Endothelial cell of umbilical vein (primary cell): ENCODE measurements around the gene GABARAP. TPM values are rescaled to one million over a fixed set of nuclear protein-coding genes. Genes with fewer than 3 reads are reported as not detected.

ENCODE experiments used
- BruUV-seq: library from RNA; stranded (reverse); fragments of 400-500 nt; replicated peaks from 2 replicates; lab custom pipeline; 2021; lab: Mats Ljungman, UMichigan
- CTCF ChIA-PET: fragments of 300-600, 350-600 bp; sonication (Branson Sonifier 250); formaldehyde crosslinking; loops from one replicate; lab custom pipeline; 2021; ENCODE audit warnings: antibody characterized with exemption, inconsistent platforms; lab: Charles Lee
- POLR2A ChIA-PET: fragments of 300-600, 350-600 bp; sonication (Branson Sonifier 250); formaldehyde crosslinking; loops from one replicate; lab custom pipeline; 2021; ENCODE audit warnings: antibody characterized with exemption, inconsistent platforms; lab: Charles Lee
- DNase-seq: peaks from one replicate; pipeline ENCODE4 v3.0.0-alpha.2; 2011; ENCODE audit warnings: low read depth, low spot score
- FAIRE-seq: peaks from 2 replicates; lab custom pipeline; 2011; peaks lifted over from hg19 to GRCh38; lab: Jason Lieb, UNC
- H2AFZ ChIP-seq: 2 replicates; pipeline ENCODE4 v1.6.0; 2012; ENCODE audit warnings: low read depth, low read length, control low read depth, inconsistent platforms
- H3K27ac ChIP-seq: 2 replicates; pipeline ENCODE4 v1.5.1; 2011; ENCODE audit warnings: low read depth, mild to moderate bottlenecking, control low read depth, low read length, moderate library complexity; ENCODE audit not compliant: insufficient read depth
- H3K27me3 ChIP-seq, 2 experiments: 2 replicates each; pipeline versions ENCODE4 v1.6.0 to v1.6.1; 2011; ENCODE audit warnings: low read length in 2 of 2, mixed read lengths in 1 of 2; ENCODE audit not compliant: control insufficient read depth in 2 of 2, insufficient read depth in 2 of 2
- H3K36me3 ChIP-seq, 2 experiments: 2 replicates in 1 of 2; 3 replicates in 1 of 2; pipeline ENCODE4 v1.5.1; 2011; ENCODE audit warnings: low read length in 2 of 2, mild to moderate bottlenecking in 1 of 2, moderate library complexity in 1 of 2; ENCODE audit not compliant: control insufficient read depth in 2 of 2, insufficient read depth in 2 of 2; ENCODE audit errors: extremely low read depth in 1 of 2
- H3K4me1 ChIP-seq: 3 replicates; pipeline ENCODE4 v1.5.1; 2011; ENCODE audit warnings: mild to moderate bottlenecking, low read length; ENCODE audit not compliant: control insufficient read depth, insufficient read depth; ENCODE audit errors: extremely low read depth
- H3K4me2 ChIP-seq: 2 replicates; pipeline ENCODE4 v1.6.1; 2011; ENCODE audit warnings: low read length, control low read depth, mixed read lengths; ENCODE audit not compliant: insufficient read depth
- H3K4me3 ChIP-seq, 3 experiments: fragments of 200-600 bp in 1 of 3; sonication (generic), shearing (Covaris generic) in 1 of 3; replicated peaks in 1 of 3; 2 replicates each; pipeline ENCODE4 v1.5.1; 2011 to 2016; ENCODE audit warnings: control low read depth in 3 of 3, low read length in 3 of 3, mild to moderate bottlenecking in 2 of 3, inconsistent platforms in 1 of 3, low read depth in 1 of 3, moderate library complexity in 1 of 3; ENCODE audit not compliant: insufficient read depth in 1 of 3
- H3K79me2 ChIP-seq: 2 replicates; pipeline ENCODE4 v1.6.0; 2012; ENCODE audit warnings: low read length, inconsistent platforms; ENCODE audit not compliant: control insufficient read depth, insufficient read depth
- H3K9ac ChIP-seq: replicated peaks from 2 replicates; pipeline ENCODE3; 2011; ENCODE audit warnings: low read length, control low read depth; ENCODE audit not compliant: insufficient read depth; ENCODE audit errors: extremely low read depth
- H3K9me1 ChIP-seq: replicated peaks from 3 replicates; pipeline ENCODE4 v1.6.0; 2011; ENCODE audit warnings: mild to moderate bottlenecking, low read length; ENCODE audit not compliant: control insufficient read depth, insufficient read depth; ENCODE audit errors: extremely low read depth
- H3K9me3 ChIP-seq: replicated peaks from 2 replicates; pipeline ENCODE4 v1.5.1; 2012; ENCODE audit warnings: low read length, inconsistent platforms; ENCODE audit not compliant: control insufficient read depth, insufficient read depth
- H4K20me1 ChIP-seq: replicated peaks from 2 replicates; pipeline ENCODE3; 2011; ENCODE audit warnings: mild to moderate bottlenecking, low read length; ENCODE audit not compliant: control insufficient read depth, insufficient read depth; ENCODE audit errors: extremely low read depth
- EZH2 ChIP-seq: IDR thresholded peaks from 2 replicates; pipeline ENCODE4 v1.6.1; 2012; ENCODE audit warnings: borderline replicate concordance, low read depth, mild to moderate bottlenecking, moderate library complexity, low read length, inconsistent platforms; ENCODE audit not compliant: severe bottlenecking
- FOS ChIP-seq: IDR thresholded peaks from 2 replicates; pipeline ENCODE4 v1.6.1; 2011; ENCODE audit warnings: mild to moderate bottlenecking, low read length, moderate library complexity, borderline replicate concordance; ENCODE audit not compliant: insufficient read depth
- GATA2 ChIP-seq: IDR thresholded peaks from 2 replicates; pipeline ENCODE4 v1.7.0; 2011; ENCODE audit warnings: low read depth, mild to moderate bottlenecking, moderate library complexity, mixed read lengths, low read length; ENCODE audit not compliant: insufficient read length, insufficient read depth
- JUN ChIP-seq: IDR thresholded peaks from 2 replicates; pipeline ENCODE4 v1.6.1; 2011; ENCODE audit warnings: borderline replicate concordance, low read depth; ENCODE audit not compliant: insufficient read length, insufficient read depth
- MYC ChIP-seq: IDR thresholded peaks from one replicate; pipeline ENCODE4 v1.6.1; 2011; ENCODE audit warnings: mild to moderate bottlenecking, low read depth, low read length
- POLR2A ChIP-seq: IDR thresholded peaks from 2 replicates; pipeline ENCODE4 v1.6.1; 2012; ENCODE audit warnings: low read depth, mild to moderate bottlenecking, control low read depth, low read length
- POLR2AphosphoS5 ChIP-seq: IDR thresholded peaks from 2 replicates; pipeline ENCODE4 v1.6.1; 2012; ENCODE audit warnings: low read depth, mild to moderate bottlenecking, control low read depth, low read length, moderate library complexity; ENCODE audit not compliant: insufficient read depth
- dilution Hi-C: fragments of 300-500 bp; cut with MboI; formaldehyde crosslinking; loops from one replicate; pipeline ENCODE4 v1.15.0; 2019; ENCODE audit warnings: low sequenced_read_pairs; ENCODE audit not compliant: extremely low pct_ligation_motif_present
- intact Hi-C: fragments of 100-400 bp; cut with micrococcal nuclease; formaldehyde crosslinking; loops from one replicate; pipeline ENCODE4 v1.10.0; 2022
- polyA plus RNA-seq, 4 experiments: library from polyadenylated mRNA; depleted of rRNA in 3 of 4; stranded (reverse) in 3 of 4; unstranded in 1 of 4; fragments of >200 nt; gene quantifications; 2 replicates each; pipeline versions ENCODE4 v1.2.1 to v1.2.3, GENCODE V29; 2011 to 2012; ENCODE audit warnings: missing spikeins in 1 of 4
- total RNA-seq: library from RNA; stranded (reverse); gene quantifications from 2 replicates; pipeline ENCODE4 v1.2.3, GENCODE V29; 2021
- TF ChIP-seq, protein P1 (sequence below): IDR thresholded peaks from 2 replicates; pipeline ENCODE4 v1.6.1; 2011; ENCODE audit not compliant: insufficient read depth, insufficient read length
- TF ChIP-seq, protein P2 (sequence below), 2 donors: IDR thresholded peaks; 1 replicate in 1 of 2; 2 replicates in 1 of 2; pipeline ENCODE4 v1.5.1; 2011; ENCODE audit warnings: low read length in 2 of 2, mild to moderate bottlenecking in 2 of 2, moderate library complexity in 2 of 2, control low read depth in 1 of 2, inconsistent platforms in 1 of 2, low read depth in 1 of 2; ENCODE audit not compliant: insufficient read depth in 1 of 2; ENCODE audit errors: extremely low read depth in 1 of 2

Gene GABARAP
- total and polyA plus RNA-seq, 2 donors (not counting 3 experiments of a cell fraction or from before 2014, with no cell fraction given), result 401 to 882 TPM

DNA sequence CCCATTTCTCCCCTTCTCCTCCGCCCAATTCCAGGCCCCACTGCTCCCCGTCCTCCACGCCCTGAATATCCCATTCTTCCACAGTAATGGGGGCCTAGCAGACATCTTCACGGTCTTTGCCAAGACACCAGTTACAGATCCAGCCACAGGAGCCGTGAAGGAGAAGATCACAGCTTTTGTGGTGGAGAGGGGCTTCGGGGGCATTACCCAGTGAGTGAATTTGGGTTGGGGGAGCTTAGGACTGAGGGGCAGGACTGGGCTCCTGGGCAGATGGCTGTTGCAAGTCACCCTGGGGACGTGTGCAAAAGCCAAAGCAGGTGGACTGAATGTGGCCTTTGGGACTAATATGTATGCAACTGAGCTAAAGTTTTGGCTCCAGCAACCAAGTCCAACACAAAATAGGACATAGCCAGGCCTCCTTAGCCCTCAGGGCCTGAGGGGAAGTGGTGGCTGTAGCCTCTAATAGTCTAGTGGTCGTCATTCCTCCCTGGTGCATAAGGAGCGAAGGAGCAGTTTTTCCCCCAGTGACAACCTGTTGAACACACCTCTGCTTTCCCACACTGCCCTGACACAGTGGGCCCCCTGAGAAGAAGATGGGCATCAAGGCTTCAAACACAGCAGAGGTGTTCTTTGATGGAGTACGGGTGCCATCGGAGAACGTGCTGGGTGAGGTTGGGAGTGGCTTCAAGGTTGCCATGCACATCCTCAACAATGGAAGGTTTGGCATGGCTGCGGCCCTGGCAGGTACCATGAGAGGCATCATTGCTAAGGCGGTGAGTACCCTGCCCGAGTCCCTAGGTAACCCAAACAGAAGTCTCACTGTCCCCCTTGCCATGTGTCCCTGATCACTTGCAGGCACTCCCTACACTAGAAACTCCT is 19.9 kb downstream of the GABARAP start:
- H3K4me3 ChIP-seq, result no peak overlapping the region
- CTCF ChIA-PET, result interaction anchor here (1.9 to 4.5 kb wide), 5 partner anchors 16 to 177 kb away, joined by 5 to 94 read pairs (median 28); partner anchors contain the start of genes GABARAP and PHF23
- H4K20me1 ChIP-seq, result no peaks in the 10 kb centered on the region
- no peak for DNase-seq
- dilution Hi-C loops (no loop called here), intact Hi-C loops (no loop called here)
- H3K27me3 ChIP-seq, result no peaks in the 10 kb centered on the region
- no peak overlapping the region for H3K9ac ChIP-seq
- FAIRE-seq, result peak; percentile 50
- H3K36me3 ChIP-seq, result peaks cover 21 to 33% of the 10 kb centered on the region in 2 experiments
- no peaks in the 10 kb centered on the region for H3K9me1 ChIP-seq
- no peak overlapping the region for H3K4me2 ChIP-seq
- H3K79me2 ChIP-seq, result peaks cover 2% of the 10 kb centered on the region
- H3K4me1 ChIP-seq, result peaks cover 11% of the 10 kb centered on the region
- no peak overlapping the region for H3K27ac ChIP-seq
- TF ChIP-seq POLR2AphosphoS5 (peak; percentile 2), POLR2A (peak; percentile 6), FOS (no peak)
- no peaks in the 10 kb centered on the region for H3K9me3 ChIP-seq
- POLR2A ChIA-PET, result no interaction called here
- no peak overlapping the region for H2AFZ ChIP-seq
- no TSS peak for BruUV-seq

DNA sequence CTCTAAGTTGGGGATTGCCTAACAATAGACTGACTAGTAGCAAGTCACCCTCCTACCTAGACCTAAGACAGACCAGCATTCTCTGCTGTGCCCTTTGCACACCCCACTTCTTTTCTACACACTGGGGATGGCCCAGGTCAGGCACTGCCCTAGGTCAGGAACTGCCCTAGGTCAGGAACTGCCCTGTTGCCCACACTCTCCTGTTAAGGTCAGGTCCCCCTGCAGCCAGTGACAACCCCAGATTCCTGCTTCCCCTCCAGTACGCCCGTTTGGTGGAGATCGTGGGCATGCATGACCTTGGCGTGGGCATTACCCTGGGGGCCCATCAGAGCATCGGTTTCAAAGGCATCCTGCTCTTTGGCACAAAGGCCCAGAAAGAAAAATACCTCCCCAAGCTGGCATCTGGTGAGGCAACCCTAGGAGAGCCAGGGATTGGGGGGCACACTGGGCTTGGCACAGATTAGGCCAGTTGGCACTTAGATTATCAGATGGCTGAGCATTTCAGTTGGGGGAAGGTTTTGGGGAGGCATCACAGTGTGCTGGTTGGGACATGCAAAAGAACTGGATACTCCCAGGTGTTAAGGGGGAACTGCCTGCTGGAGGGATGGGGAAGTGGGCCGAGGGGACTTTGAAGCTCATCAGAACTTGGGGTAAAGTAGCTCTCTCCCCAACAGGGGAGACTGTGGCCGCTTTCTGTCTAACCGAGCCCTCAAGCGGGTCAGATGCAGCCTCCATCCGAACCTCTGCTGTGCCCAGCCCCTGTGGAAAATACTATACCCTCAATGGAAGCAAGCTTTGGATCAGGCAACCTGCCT is 20.8 kb downstream of the GABARAP start:
- no peak overlapping the region for H2AFZ ChIP-seq
- H3K4me2 ChIP-seq, result no peak overlapping the region
- TF ChIP-seq POLR2AphosphoS5, result peak; percentile 8
- no peak for TF ChIP-seq JUN
- no peak for TF ChIP-seq EZH2
- TF ChIP-seq POLR2A, result peak; percentile 4
- TF ChIP-seq FOS, result no peak
- TF ChIP-seq, protein P1, sequence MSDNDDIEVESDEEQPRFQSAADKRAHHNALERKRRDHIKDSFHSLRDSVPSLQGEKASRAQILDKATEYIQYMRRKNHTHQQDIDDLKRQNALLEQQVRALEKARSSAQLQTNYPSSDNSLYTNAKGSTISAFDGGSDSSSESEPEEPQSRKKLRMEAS, result no peak
- TF ChIP-seq, protein P2, sequence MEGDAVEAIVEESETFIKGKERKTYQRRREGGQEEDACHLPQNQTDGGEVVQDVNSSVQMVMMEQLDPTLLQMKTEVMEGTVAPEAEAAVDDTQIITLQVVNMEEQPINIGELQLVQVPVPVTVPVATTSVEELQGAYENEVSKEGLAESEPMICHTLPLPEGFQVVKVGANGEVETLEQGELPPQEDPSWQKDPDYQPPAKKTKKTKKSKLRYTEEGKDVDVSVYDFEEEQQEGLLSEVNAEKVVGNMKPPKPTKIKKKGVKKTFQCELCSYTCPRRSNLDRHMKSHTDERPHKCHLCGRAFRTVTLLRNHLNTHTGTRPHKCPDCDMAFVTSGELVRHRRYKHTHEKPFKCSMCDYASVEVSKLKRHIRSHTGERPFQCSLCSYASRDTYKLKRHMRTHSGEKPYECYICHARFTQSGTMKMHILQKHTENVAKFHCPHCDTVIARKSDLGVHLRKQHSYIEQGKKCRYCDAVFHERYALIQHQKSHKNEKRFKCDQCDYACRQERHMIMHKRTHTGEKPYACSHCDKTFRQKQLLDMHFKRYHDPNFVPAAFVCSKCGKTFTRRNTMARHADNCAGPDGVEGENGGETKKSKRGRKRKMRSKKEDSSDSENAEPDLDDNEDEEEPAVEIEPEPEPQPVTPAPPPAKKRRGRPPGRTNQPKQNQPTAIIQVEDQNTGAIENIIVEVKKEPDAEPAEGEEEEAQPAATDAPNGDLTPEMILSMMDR (IDR thresholded peaks at IDR 0.05; ENCODE audit: extremely low read depth in 1 of 2, insufficient read depth in 1 of 2, low read depth in 1 of 2, low read length in 2 of 2), result no peak
- TF ChIP-seq MYC, result no peak
- no peak for TF ChIP-seq GATA2
- no peaks in the 10 kb centered on the region for H4K20me1 ChIP-seq
- CTCF ChIA-PET, result interaction anchor here (0.7 to 4.5 kb wide), 18 partner anchors 12 to 176 kb away, joined by 3 to 94 read pairs (median 4); partner anchors contain the start of genes DVL2, GABARAP, GPS2 and PHF23
- no peak for DNase-seq
- peaks cover 7% of the 10 kb centered on the region for H3K79me2 ChIP-seq
- H3K27ac ChIP-seq, result no peak overlapping the region
- H3K27me3 ChIP-seq, result no peaks in the 10 kb centered on the region
- peaks cover 16% of the 10 kb centered on the region for H3K4me1 ChIP-seq
- intact Hi-C loops, result loop anchor here (1.0 to 2.0 kb wide), 3 partner anchors 13 to 75 kb away; partner anchors contain the start of gene DVL2
- no peaks in the 10 kb centered on the region for H3K9me1 ChIP-seq
- peaks cover 18 to 31% of the 10 kb centered on the region in 2 experiments for H3K36me3 ChIP-seq
- no peaks in the 10 kb centered on the region for H3K9me3 ChIP-seq
- H3K4me3 ChIP-seq, result no peak overlapping the region
- POLR2A ChIA-PET, result interaction anchor here (1.3 kb wide), 1 partner anchor 176 kb away, joined by 3 read pairs; no protein-coding TSS in a partner anchor
- dilution Hi-C loops, result no loop called here
- no peak overlapping the region for H3K9ac ChIP-seq
- BruUV-seq, result no TSS peak
- no peak for FAIRE-seq
